HEK293 (cell line): ENCODE data around the gene TTC7B.

Experiments
- CTCF ChIP-seq: fragments of 450-650 bp; formaldehyde crosslinking; IDR thresholded peaks from 2 replicates; pipeline ENCODE4 v1.5.1; 2016; ENCODE audit warnings: missing biosample characterization, missing genetic modification characterization
- SP2 ChIP-seq: fragments of 450-650 bp; formaldehyde crosslinking; IDR thresholded peaks from 2 replicates; pipeline ENCODE4 v1.5.1; 2016; ENCODE audit warnings: missing biosample characterization, missing genetic modification characterization
- ZIC2 ChIP-seq: fragments of 450-650 bp; formaldehyde crosslinking; IDR thresholded peaks from 2 replicates; pipeline ENCODE4 v1.5.1; 2016; ENCODE audit warnings: missing biosample characterization, missing genetic modification characterization
- ZNF302 ChIP-seq: fragments of 450-650 bp; formaldehyde crosslinking; IDR thresholded peaks from 2 replicates; pipeline ENCODE4 v1.5.1; 2016; ENCODE audit warnings: missing biosample characterization, missing genetic modification characterization, low read depth
- ZNF391 ChIP-seq: fragments of 450-650 bp; formaldehyde crosslinking; IDR thresholded peaks from 2 replicates; pipeline ENCODE4 v1.5.1; 2016; ENCODE audit warnings: low read depth, missing biosample characterization, missing genetic modification characterization, borderline replicate concordance
- ZNF560 ChIP-seq: fragments of 450-650 bp; formaldehyde crosslinking; IDR thresholded peaks from 2 replicates; pipeline ENCODE4 v1.5.1; 2017; ENCODE audit warnings: missing biosample characterization, missing genetic modification characterization, borderline replicate concordance

- TF ChIP-seq ZNF560 (tag by site-specific recombination) = no peak
- no peak for TF ChIP-seq CTCF
- TF ChIP-seq ZNF391 (tag by site-specific recombination) = no peak
- TF ChIP-seq ZNF302 (tag by site-specific recombination) = no peak
- no peak for TF ChIP-seq SP2 (tag by site-specific recombination)
- TF ChIP-seq ZIC2 (tag by site-specific recombination) = no peak
Measured at GRCh38 chr14:90518069-90518940, 297.9 kb downstream of the TTC7B start.
